MM.1S (cell line): ENCODE data around the gene FEM1A.
"Not testable (repeated sequence)": the region's sequence is repeated elsewhere in the genome, so short reads cannot be mapped to it uniquely, and the experiment has no call there.

Experiments used
- DNase-seq: peaks from one replicate; pipeline ENCODE4 v3.0.0-alpha.2; 2015
- H2AFZ ChIP-seq: fragments of 300-600 bp; sonication (generic); 2 replicates; pipeline ENCODE4 v1.6.0; 2016; ENCODE audit warnings: antibody characterized with exemption, low read length
- H3F3A ChIP-seq: fragments of 300-600 bp; sonication (generic); 2 replicates; pipeline ENCODE4 v1.6.1; 2016; ENCODE audit warnings: mild to moderate bottlenecking, antibody characterized with exemption, low read length, moderate library complexity, mixed read lengths; ENCODE audit not compliant: insufficient read depth
- H3K27ac ChIP-seq: fragments of 300-600 bp; sonication (generic); 2 replicates; pipeline ENCODE4 v1.5.1; 2016; ENCODE audit warnings: mild to moderate bottlenecking, low read length
- H3K27me3 ChIP-seq: fragments of 300-600 bp; sonication (generic); replicated peaks from 2 replicates; pipeline ENCODE4 v1.6.0; 2016; ENCODE audit warnings: low read length; ENCODE audit not compliant: insufficient read depth
- H3K36me3 ChIP-seq: fragments of 300-600 bp; sonication (generic); replicated peaks from 2 replicates; pipeline ENCODE4 v1.6.1; 2016; ENCODE audit warnings: mild to moderate bottlenecking, low read length, mixed read lengths; ENCODE audit not compliant: insufficient read depth
- H3K4me1 ChIP-seq: fragments of 300-600 bp; sonication (generic); 2 replicates; pipeline ENCODE4 v1.6.1; 2016; ENCODE audit warnings: low read length, mixed read lengths
- H3K4me2 ChIP-seq: fragments of 300-600 bp; sonication (generic); 2 replicates; pipeline ENCODE4 v1.6.0; 2016; ENCODE audit warnings: low read depth, low read length
- H3K4me3 ChIP-seq: fragments of 300-600 bp; sonication (generic); 2 replicates; pipeline ENCODE4 v1.5.1; 2016; ENCODE audit warnings: low read length, mixed read lengths
- H3K79me2 ChIP-seq: fragments of 300-600 bp; sonication (generic); 2 replicates; pipeline ENCODE4 v1.6.1; 2016; ENCODE audit warnings: mixed run types, low read length, mixed read lengths
- H3K9ac ChIP-seq: fragments of 300-600 bp; sonication (generic); 2 replicates; pipeline ENCODE4 v1.6.1; 2016; ENCODE audit warnings: low read length, mixed read lengths
- H3K9me2 ChIP-seq: fragments of 300-600 bp; sonication (generic); replicated peaks from 2 replicates; pipeline ENCODE4 v1.6.1; 2016; ENCODE audit warnings: mild to moderate bottlenecking, low read length, mixed read lengths; ENCODE audit not compliant: insufficient read depth
- H3K9me3 ChIP-seq: fragments of 300-600 bp; sonication (generic); replicated peaks from 2 replicates; pipeline ENCODE4 v1.6.1; 2016; ENCODE audit warnings: mild to moderate bottlenecking, low read length, mixed read lengths; ENCODE audit not compliant: insufficient read depth
- H4K20me1 ChIP-seq: fragments of 300-600 bp; sonication (generic); 2 replicates; pipeline ENCODE4 v1.6.1; 2016; ENCODE audit warnings: mild to moderate bottlenecking, low read length, moderate library complexity, mixed read lengths; ENCODE audit not compliant: insufficient read depth
- EZH2 ChIP-seq: fragments of 300-600 bp; sonication (generic); optimal IDR thresholded peaks from 2 replicates; pipeline ENCODE3; 2017; ENCODE audit warnings: low read depth, mild to moderate bottlenecking, antibody characterized with exemption, low read length, mixed read lengths
- EZH2phosphoT487 ChIP-seq: fragments of 300-600 bp; sonication (generic); IDR thresholded peaks from 2 replicates; pipeline ENCODE4 v1.6.1; 2018; ENCODE audit warnings: antibody characterized with exemption, low read length
- TF ChIP-seq, protein P1 (sequence below): fragments of 300-600 bp; sonication (generic); IDR thresholded peaks from 2 replicates; pipeline ENCODE4 v1.5.1; 2016; ENCODE audit warnings: antibody characterized with exemption, low read length, mixed read lengths

FEM1A gene

DNA sequence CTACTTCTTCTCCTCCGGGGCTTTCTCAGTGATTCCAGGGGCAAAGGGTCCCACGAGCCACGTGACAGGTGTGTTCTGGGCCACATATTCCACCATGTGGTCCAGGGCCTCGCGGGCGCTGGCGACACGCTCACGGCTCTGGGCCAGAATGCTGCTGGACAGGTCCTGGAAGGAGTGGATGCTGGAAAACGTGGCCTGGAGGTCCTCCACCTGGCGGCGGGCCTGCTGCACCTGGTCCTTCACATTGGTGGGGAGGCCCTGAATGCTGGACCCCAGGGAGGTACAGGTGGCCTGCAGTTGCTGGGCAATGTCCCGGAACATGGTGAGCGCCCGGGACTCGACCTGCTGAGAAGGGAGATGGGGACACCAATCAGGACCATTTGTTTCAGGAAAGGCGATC, 47.7 kb downstream of the FEM1A start:
- Histone ChIP-seq H3K4me2 (no peak overlapping the region), H4K20me1 (no peaks in the 10 kb centered on the region), H3K79me2 (no peaks in the 10 kb centered on the region), H2AFZ (no peak overlapping the region), H3K4me3 (no peak overlapping the region), H3K9me2 (no peaks in the 10 kb centered on the region), H3K9ac (no peak overlapping the region), H3K27me3 (no peaks in the 10 kb centered on the region), H3F3A (no peaks in the 10 kb centered on the region), H3K36me3 (no peaks in the 10 kb centered on the region), H3K4me1 (no peaks in the 10 kb centered on the region), H3K9me3 (no peaks in the 10 kb centered on the region), H3K27ac (no peak overlapping the region)
- DNase-seq: no peak
- TF ChIP-seq EZH2 (no peak), EZH2phosphoT487 (no peak)
- TF ChIP-seq, protein P1, sequence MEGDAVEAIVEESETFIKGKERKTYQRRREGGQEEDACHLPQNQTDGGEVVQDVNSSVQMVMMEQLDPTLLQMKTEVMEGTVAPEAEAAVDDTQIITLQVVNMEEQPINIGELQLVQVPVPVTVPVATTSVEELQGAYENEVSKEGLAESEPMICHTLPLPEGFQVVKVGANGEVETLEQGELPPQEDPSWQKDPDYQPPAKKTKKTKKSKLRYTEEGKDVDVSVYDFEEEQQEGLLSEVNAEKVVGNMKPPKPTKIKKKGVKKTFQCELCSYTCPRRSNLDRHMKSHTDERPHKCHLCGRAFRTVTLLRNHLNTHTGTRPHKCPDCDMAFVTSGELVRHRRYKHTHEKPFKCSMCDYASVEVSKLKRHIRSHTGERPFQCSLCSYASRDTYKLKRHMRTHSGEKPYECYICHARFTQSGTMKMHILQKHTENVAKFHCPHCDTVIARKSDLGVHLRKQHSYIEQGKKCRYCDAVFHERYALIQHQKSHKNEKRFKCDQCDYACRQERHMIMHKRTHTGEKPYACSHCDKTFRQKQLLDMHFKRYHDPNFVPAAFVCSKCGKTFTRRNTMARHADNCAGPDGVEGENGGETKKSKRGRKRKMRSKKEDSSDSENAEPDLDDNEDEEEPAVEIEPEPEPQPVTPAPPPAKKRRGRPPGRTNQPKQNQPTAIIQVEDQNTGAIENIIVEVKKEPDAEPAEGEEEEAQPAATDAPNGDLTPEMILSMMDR: no peak

DNA sequence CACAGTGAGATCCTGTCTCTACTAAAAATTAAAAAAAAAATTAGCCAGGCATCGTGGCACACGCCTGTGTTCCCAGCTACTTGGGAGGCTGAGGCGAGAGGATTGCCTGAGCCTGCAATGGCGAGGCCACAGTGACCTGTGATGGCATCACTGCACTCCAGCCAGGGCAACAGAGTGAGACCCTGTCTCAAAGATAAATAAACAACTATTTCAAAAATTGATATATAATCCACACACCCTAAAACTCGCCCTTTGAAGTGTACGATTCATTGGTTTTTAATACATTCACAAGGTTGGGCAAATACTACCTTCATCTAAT, 52.1 kb downstream of the FEM1A start:
- no peak overlapping the region for H3K27ac ChIP-seq
- H3K36me3 ChIP-seq: no peaks in the 10 kb centered on the region
- no peaks in the 10 kb centered on the region for H3K4me1 ChIP-seq

DNA sequence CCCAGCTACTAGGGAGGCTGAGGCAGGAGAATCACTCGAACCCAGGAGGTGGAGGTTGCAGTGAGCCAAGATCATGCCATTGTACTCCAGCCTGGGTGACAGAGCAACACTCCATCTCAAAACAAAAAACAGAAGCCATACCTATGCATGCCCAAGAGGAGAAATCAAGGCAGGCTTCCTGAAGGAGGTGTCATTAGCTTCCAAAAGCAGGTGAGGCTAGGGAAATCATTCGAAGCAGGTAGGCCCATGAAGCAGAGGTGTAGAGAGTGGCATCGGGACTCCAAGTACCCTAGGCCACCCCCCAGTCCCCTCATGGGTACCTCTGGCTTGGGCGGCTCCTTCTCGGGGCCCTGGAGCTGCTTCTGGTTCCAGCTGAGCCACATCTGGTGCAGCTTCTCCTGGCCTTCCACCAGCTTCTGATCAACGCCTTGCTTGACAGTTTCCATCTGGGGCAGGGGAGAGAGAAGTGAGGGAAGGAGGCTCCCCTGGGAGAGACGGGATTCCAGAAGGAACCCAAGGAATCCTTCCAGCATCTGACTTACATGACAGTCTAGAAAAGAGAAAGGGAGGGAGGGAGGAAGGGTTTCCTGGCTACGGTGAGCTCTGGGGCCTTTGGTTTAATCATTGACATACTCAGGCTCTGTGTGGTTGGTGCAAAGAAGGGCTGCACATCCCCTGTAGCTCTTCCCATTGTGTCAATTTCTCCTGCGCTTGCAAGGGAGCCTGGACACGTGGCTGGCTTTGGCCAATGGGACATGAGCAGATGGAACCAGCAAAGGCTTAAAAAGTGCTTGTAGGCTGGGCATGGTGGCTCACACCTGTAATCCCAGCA, 53.0 kb downstream of the FEM1A start:
- Histone ChIP-seq H3K79me2 (no peaks in the 10 kb centered on the region), H3K4me1 (no peaks in the 10 kb centered on the region), H3K4me2 (no peak overlapping the region), H3K4me3 (no peak overlapping the region), H4K20me1 (no peaks in the 10 kb centered on the region), H3K27me3 (no peaks in the 10 kb centered on the region), H3K36me3 (no peaks in the 10 kb centered on the region), H3K9ac (no peak overlapping the region), H3K9me3 (no peaks in the 10 kb centered on the region), H3F3A (no peaks in the 10 kb centered on the region), H3K9me2 (no peaks in the 10 kb centered on the region), H3K27ac (no peak overlapping the region), H2AFZ (no peak overlapping the region)
- no peak for DNase-seq
- TF ChIP-seq, protein P1: no peak
- no peak for TF ChIP-seq EZH2phosphoT487
- no peak for TF ChIP-seq EZH2

More for the DNA sequence above, 52.1 kb downstream of the FEM1A start:
- Histone ChIP-seq H3K4me2 (no peak overlapping the region), H3K9me2 (no peaks in the 10 kb centered on the region), H3K27me3 (no peaks in the 10 kb centered on the region), H3K4me3 (no peak overlapping the region), H2AFZ (no peak overlapping the region), H4K20me1 (no peaks in the 10 kb centered on the region), H3K9me3 (no peaks in the 10 kb centered on the region), H3K79me2 (no peaks in the 10 kb centered on the region), H3K9ac (no peak overlapping the region), H3F3A (no peaks in the 10 kb centered on the region)
- TF ChIP-seq EZH2: no peak
- DNase-seq: no peak

DNA sequence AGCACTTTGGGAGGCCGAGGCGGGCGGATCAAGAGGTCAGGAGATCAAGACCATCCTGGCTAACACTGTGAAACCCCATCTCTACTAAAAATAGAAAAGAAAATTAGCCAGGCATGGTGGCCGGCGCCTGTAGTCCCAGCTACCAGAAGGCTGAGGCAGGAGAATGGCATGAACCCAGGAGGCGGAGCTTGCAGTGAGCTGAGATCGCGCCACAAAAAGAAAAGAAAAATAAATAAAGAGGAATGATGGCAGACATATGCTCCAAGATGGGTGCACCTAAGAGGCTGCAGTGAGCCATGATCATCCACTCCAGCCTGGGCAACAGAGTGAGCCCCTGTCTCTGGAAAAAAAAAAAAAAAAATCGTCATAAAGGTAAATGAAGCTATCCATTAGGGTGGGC, 54.4 kb downstream of the FEM1A start:
- H3K36me3 ChIP-seq: not testable (repeated sequence)

More for the DNA sequence above, 54.4 kb downstream of the FEM1A start:
- H3K27me3 ChIP-seq, H3K79me2 ChIP-seq, H3K9ac ChIP-seq, H3K4me2 ChIP-seq, H3K4me1 ChIP-seq, H3K9me2 ChIP-seq, H3K27ac ChIP-seq, H2AFZ ChIP-seq, H3F3A ChIP-seq, H4K20me1 ChIP-seq, DNase-seq, H3K9me3 ChIP-seq, H3K4me3 ChIP-seq: not testable (repeated sequence)
